CD4-positive, alpha-beta T cell treated with Interferon alpha-2 for 1 hour (primary cell): ENCODE measurements around the gene CHST13.
"Not testable (repeated sequence)": the region's sequence is repeated elsewhere in the genome, so short reads cannot be mapped to it uniquely, and the experiment has no call there.

Experiments
- DNase-seq, 2 donors: peaks; one replicate each; pipeline ENCODE4 v3.0.0-alpha.2; 2020 to 2022

The CHST13 gene

GRCh38 chr3:126527455-126528211 lies 3.7 kb downstream of the CHST13 start:
- no peak for DNase-seq

- no peak for DNase-seq
Observed at GRCh38 chr3:126528419-126528799, 4.5 kb downstream of the CHST13 start.

GRCh38 chr3:126528800-126529541 lies 5.0 kb downstream of the CHST13 start:
- DNase-seq, result no peak

GRCh38 chr3:126529585-126530170 lies 5.7 kb downstream of the CHST13 start:
- no peak for DNase-seq

GRCh38 chr3:126530171-126531050 lies 6.5 kb downstream of the CHST13 start:
- DNase-seq, result peak; percentile 5 to 39

GRCh38 chr3:126531051-126531330 lies 7.0 kb downstream of the CHST13 start:
- no peak for DNase-seq

GRCh38 chr3:126533506-126533905 lies 9.6 kb downstream of the CHST13 start:
- no peak for DNase-seq

GRCh38 chr3:126534716-126535115 lies 10.8 kb downstream of the CHST13 start:
- DNase-seq, result not testable (repeated sequence)

- DNase-seq, result no peak
Observed at GRCh38 chr3:126535636-126536035, 11.7 kb downstream of the CHST13 start.

- DNase-seq, result no peak
Observed at GRCh38 chr3:126536126-126536525, 12.2 kb downstream of the CHST13 start.

GRCh38 chr3:126537116-126537729 lies 13.3 kb downstream of the CHST13 start:
- DNase-seq, result no peak

GRCh38 chr3:126537730-126538281 lies 13.9 kb downstream of the CHST13 start:
- DNase-seq, result no peak

- peak in 1 of 2 donors; percentile 1 for DNase-seq
Observed at GRCh38 chr3:126538316-126538715, 14.4 kb downstream of the CHST13 start.

- no peak for DNase-seq
Observed at GRCh38 chr3:126538966-126539365, 15.0 kb downstream of the CHST13 start.

- peak in 1 of 2 donors; percentile 0 for DNase-seq
Observed at GRCh38 chr3:126539558-126540250, 15.7 kb downstream of the CHST13 start.

- DNase-seq, result peak in 1 of 2 donors; percentile 8
Observed at GRCh38 chr3:126540342-126540849, 16.4 kb downstream of the CHST13 start.

- no peak for DNase-seq
Observed at GRCh38 chr3:126540951-126541627, 17.1 kb downstream of the CHST13 start.

- peak in 1 of 2 donors; percentile 0 for DNase-seq
Observed at GRCh38 chr3:126541628-126542339, 17.8 kb downstream of the CHST13 start.

GRCh38 chr3:126542340-126543241 lies 18.6 kb downstream of the CHST13 start:
- DNase-seq, result peak in 1 of 2 donors; percentile 0
